AG09309 (cell line): ENCODE results near the gene CDK6.

Experiments
- DNase-seq: peaks from one replicate; pipeline ENCODE4 v3.0.0-alpha.2; 2010; ENCODE audit warnings: low read depth
- H3K4me3 ChIP-seq: 2 replicates; pipeline ENCODE4 v1.5.1; 2011; ENCODE audit warnings: mild to moderate bottlenecking, low read depth, low read length, moderate library complexity; ENCODE audit not compliant: control insufficient read depth
- TF ChIP-seq, protein P1 (sequence below): IDR thresholded peaks from 2 replicates; pipeline ENCODE4 v1.5.1; 2011; ENCODE audit warnings: mild to moderate bottlenecking, low read depth, low read length, inconsistent platforms; ENCODE audit not compliant: insufficient read depth, control insufficient read depth; ENCODE audit errors: missing control alignments

CDK6 gene

DNA sequence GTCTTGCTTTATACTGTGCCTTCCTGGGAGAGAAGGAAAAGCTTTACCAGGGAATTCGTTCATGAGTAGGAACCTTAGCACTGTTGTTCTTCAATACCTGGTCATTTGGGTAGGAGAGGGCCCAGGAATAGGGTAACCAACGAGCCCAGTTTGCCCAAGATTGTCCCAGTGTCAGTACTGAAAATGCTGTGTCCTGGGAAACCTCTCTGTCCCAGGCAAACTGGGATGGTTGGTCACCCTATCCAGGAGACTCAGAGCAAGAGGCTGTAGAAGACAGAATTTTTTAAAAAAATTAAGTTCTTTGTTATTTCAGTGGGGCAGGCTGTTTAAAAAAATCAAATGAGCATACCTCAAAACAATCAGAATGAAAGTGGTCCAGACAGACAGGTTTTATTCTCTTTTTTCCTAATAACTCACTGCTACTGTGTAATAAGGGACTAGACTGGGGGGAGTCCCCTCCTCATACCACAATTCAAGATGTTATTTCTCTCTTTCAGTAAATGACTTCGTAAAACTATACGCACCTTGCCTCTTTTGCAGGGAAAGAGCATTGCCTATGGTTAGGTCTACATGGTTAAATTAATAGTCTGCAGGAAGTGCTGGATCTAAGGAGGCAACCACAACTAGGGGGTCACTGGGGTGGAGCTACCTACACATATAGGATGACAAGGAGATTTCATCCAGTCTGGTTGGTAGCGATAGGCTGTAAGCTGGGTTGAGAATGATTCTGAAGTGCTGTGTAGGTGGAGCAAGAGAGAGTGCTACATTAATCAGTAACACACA lies 205.1 kb downstream of the CDK6 start:
- H3K4me3 ChIP-seq, result no peak overlapping the region
- TF ChIP-seq, protein P1, sequence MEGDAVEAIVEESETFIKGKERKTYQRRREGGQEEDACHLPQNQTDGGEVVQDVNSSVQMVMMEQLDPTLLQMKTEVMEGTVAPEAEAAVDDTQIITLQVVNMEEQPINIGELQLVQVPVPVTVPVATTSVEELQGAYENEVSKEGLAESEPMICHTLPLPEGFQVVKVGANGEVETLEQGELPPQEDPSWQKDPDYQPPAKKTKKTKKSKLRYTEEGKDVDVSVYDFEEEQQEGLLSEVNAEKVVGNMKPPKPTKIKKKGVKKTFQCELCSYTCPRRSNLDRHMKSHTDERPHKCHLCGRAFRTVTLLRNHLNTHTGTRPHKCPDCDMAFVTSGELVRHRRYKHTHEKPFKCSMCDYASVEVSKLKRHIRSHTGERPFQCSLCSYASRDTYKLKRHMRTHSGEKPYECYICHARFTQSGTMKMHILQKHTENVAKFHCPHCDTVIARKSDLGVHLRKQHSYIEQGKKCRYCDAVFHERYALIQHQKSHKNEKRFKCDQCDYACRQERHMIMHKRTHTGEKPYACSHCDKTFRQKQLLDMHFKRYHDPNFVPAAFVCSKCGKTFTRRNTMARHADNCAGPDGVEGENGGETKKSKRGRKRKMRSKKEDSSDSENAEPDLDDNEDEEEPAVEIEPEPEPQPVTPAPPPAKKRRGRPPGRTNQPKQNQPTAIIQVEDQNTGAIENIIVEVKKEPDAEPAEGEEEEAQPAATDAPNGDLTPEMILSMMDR, result no peak
- DNase-seq, result no peak

DNA sequence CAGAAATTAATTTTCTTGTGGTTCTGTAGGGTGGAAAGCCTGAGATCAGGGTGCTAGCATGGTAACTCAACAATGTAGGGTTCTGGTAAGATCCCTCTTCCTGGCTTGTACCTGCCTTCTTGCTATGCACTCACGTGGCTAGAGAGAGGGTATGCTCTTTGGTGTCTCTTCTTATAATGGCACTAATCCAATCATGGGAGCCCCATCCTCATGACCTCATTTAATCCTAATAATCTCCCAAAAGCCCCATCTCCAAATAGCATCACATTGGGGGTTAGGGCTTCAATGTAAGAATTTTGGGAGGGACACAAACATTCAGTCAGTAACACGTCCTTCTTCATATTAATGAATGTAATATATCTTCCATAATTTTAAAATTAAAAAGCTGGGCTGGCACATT lies 206.6 kb downstream of the CDK6 start:
- no peak overlapping the region for H3K4me3 ChIP-seq
- DNase-seq, result no peak
- TF ChIP-seq, protein P1, result no peak

DNA sequence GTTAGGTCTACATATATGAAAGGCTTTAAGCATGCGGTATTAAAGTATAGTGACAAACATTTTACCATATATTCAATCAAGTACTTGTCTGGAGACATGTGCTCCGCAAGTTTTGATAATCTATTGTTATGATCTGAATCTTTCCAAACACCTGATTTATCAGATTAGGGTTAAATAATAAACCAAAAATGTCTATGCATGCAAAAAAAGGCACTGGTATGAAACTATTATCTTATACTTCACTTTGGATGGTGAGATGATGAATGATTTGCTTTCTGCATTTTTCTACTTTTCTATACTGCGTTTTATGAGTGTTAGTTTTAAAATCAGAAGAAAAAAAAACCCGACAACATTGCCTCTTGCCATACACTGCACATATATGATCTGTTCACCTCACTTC lies 208.4 kb downstream of the CDK6 start:
- DNase-seq, result no peak
- TF ChIP-seq, protein P1, result no peak
- no peak overlapping the region for H3K4me3 ChIP-seq

DNA sequence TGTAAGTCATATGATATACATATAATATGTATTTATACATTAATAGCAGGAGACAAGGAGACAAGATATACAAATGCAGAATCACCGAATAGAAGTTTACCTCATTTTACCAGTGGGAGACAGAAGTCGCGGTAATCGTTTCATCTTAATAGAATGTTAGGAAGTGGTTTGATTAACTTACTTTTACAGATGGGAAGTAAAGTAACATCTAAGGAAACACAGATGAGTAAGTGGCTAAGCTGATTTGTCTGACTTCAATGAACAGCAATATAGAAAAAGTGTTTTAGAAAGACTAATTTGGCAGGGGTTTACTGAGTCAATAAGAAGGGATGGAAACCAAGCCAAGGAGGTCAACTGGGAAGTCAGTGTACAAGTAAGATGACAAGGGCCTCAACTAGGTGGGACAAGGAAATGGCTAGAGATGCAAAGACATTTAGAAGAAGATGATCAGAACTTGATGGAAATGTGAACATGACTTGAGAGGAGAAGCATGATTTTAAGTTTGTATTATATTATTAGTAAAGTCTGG lies 210.0 kb downstream of the CDK6 start:
- DNase-seq, result no peak
- H3K4me3 ChIP-seq, result no peak overlapping the region
- TF ChIP-seq, protein P1, result no peak

DNA sequence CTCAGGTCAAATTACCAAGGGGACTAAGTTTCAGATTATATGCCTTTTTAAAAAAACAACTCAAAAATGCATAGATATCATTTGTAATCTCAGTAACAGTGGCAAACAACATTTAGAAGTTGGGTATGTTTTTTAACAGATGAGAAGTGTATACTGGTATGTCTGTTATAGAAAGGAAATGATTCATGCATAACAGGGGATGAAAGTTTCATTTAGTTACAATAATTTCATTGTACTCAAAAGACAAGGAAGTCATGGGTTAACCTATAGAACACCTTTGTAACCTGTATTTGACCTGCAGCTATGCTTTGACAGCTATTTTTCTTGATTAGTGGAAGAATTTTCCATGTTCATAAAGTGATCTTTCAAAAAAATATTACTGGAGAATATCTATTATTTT lies 210.8 kb downstream of the CDK6 start:
- no peak overlapping the region for H3K4me3 ChIP-seq
- DNase-seq, result no peak
- TF ChIP-seq, protein P1, result no peak

DNA sequence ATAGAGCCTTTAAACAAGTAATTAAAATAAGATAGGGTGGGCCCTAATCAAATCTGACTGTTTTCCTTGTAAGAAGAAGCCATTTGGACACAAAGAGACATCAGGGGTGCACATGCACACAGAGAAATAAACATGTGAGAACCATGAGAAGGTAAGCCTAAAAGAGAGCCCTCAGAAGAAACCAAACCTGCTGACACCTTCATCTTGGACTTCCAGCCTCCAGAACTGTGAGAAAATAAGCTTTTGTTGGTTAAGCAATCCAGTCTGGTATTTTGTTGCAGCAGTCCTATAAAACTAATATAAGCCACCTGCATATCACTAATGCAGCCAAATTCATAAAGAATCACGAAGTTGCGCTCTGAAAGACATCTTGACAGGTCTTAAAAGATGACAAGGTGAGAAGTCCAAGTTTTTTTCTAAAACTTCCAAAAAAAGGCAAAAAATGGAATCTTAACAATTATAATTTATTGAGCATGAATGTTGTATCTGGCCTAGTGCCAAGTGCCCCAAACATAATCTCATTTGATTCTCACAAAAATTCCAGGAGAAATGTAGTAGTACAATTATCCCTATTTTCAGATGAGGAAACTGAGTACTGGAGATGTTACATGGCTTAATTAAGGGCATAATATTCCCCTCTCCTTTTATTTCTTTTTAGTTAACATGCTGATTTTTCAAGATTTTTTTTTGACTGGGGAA lies 211.9 kb downstream of the CDK6 start:
- DNase-seq, result no peak
- TF ChIP-seq, protein P1, result no peak
- H3K4me3 ChIP-seq, result no peak overlapping the region
